Colon (tissue), 2 donors: ENCODE measurements around the gene ATM.
A peak's percentile ranks its signal among the peaks of the same experiment; 100 is the strongest.

Experiments used
- FAIRE-seq: peaks from 2 replicates; lab custom pipeline; 2012; peaks lifted over from hg19 to GRCh38; lab: Jason Lieb, UNC
- donor health status: control.
- donor health status: control.

The ATM gene

GRCh38 chr11:108286956-108287355, 64.1 kb downstream of the ATM start:
- no peak for FAIRE-seq

- FAIRE-seq, result peak; percentile 86
Observed at GRCh38 chr11:108289066-108289465, 66.2 kb downstream of the ATM start.

- no peak for FAIRE-seq
Observed at GRCh38 chr11:108289699-108290098, 66.8 kb downstream of the ATM start.

GRCh38 chr11:108293229-108293628, 70.4 kb downstream of the ATM start:
- FAIRE-seq, result peak; percentile 21

GRCh38 chr11:108302121-108302785, 79.4 kb downstream of the ATM start:
- FAIRE-seq, result no peak

- no peak for FAIRE-seq
Observed at GRCh38 chr11:108307751-108308150, 84.9 kb downstream of the ATM start.

GRCh38 chr11:108313444-108313843, 90.6 kb downstream of the ATM start:
- FAIRE-seq, result no peak

- FAIRE-seq, result no peak
Observed at GRCh38 chr11:108316061-108316460, 93.2 kb downstream of the ATM start.

- FAIRE-seq, result no peak
Observed at GRCh38 chr11:108319541-108320145, 96.8 kb downstream of the ATM start.

- no peak for FAIRE-seq
Observed at GRCh38 chr11:108322666-108323065, 99.8 kb downstream of the ATM start.

- FAIRE-seq, result no peak
Observed at GRCh38 chr11:108324587-108324986, 101.7 kb downstream of the ATM start.

GRCh38 chr11:108333403-108333899, 110.6 kb downstream of the ATM start:
- FAIRE-seq, result peak; percentile 24

GRCh38 chr11:108338750-108339149, 115.9 kb downstream of the ATM start:
- no peak for FAIRE-seq

- FAIRE-seq, result no peak
Observed at GRCh38 chr11:108340973-108341372, 118.1 kb downstream of the ATM start.

GRCh38 chr11:108341654-108342053, 118.8 kb downstream of the ATM start:
- FAIRE-seq, result no peak

GRCh38 chr11:108343714-108344113, 120.8 kb downstream of the ATM start:
- no peak for FAIRE-seq

GRCh38 chr11:108345767-108346166, 122.9 kb downstream of the ATM start:
- FAIRE-seq, result no peak

- no peak for FAIRE-seq
Observed at GRCh38 chr11:108346451-108346850, 123.6 kb downstream of the ATM start.

- no peak for FAIRE-seq
Observed at GRCh38 chr11:108351468-108351867, 128.6 kb downstream of the ATM start.

- no peak for FAIRE-seq
Observed at GRCh38 chr11:108364159-108364558, 141.3 kb downstream of the ATM start.

GRCh38 chr11:108368134-108368533, 145.3 kb downstream of the ATM start:
- no peak for FAIRE-seq

- no peak for FAIRE-seq
Observed at GRCh38 chr11:108369064-108369463, 146.2 kb downstream of the ATM start.

GRCh38 chr11:108370315-108370714, 147.4 kb downstream of the ATM start:
- FAIRE-seq, result no peak

GRCh38 chr11:108370990-108371389, 148.1 kb downstream of the ATM start:
- no peak for FAIRE-seq
